ENCODE data around the gene CREG2.
"Not testable (repeated sequence)": the region's sequence is repeated elsewhere in the genome, so short reads cannot be mapped to it uniquely, and the experiment has no call there.

The CREG2 gene

GRCh38 chr2:101340141-101340551 lies 47.2 kb downstream of the CREG2 start:
- no peak for DNase-seq

- DNase-seq = no peak
These were observed 47.9 kb downstream of the CREG2 start for GRCh38 chr2:101339266-101339880.

GRCh38 chr2:101337877-101338276 lies 49.4 kb downstream of the CREG2 start:
- DNase-seq = no peak

- no peak for DNase-seq
These were observed 54.2 kb downstream of the CREG2 start for GRCh38 chr2:101332885-101333766.

- no peak for DNase-seq
These were observed 56.1 kb downstream of the CREG2 start for GRCh38 chr2:101331202-101331601.

GRCh38 chr2:101330253-101330933 lies 56.9 kb downstream of the CREG2 start:
- DNase-seq = no peak

- DNase-seq = no peak
These were observed 58.3 kb downstream of the CREG2 start for GRCh38 chr2:101329026-101329425.

- DNase-seq = no peak
These were observed 58.8 kb downstream of the CREG2 start for GRCh38 chr2:101328474-101329007.

GRCh38 chr2:101327863-101328394 lies 59.4 kb downstream of the CREG2 start:
- no peak for DNase-seq

GRCh38 chr2:101325425-101325824 lies 61.9 kb downstream of the CREG2 start:
- DNase-seq = no peak

GRCh38 chr2:101316568-101316967 lies 70.7 kb downstream of the CREG2 start:
- DNase-seq = not testable (repeated sequence)

- no peak for DNase-seq
These were observed 75.6 kb downstream of the CREG2 start for GRCh38 chr2:101311696-101312017.

GRCh38 chr2:101310834-101311695 lies 76.2 kb downstream of the CREG2 start:
- DNase-seq = no peak

- DNase-seq = no peak
These were observed 77.0 kb downstream of the CREG2 start for GRCh38 chr2:101310090-101310833.

- peak; percentile 95 for DNase-seq
These were observed 78.7 kb downstream of the CREG2 start, which contains the start of gene RNF149 for GRCh38 chr2:101308432-101309210. RNF149 (minus strand) TSS chr2:101308701; CDS start chr2:101308588, 113 bp downstream.

- peak; percentile 62 for DNase-seq
These were observed 79.3 kb downstream of the CREG2 start for GRCh38 chr2:101307950-101308431.

- DNase-seq = no peak
These were observed 79.8 kb downstream of the CREG2 start for GRCh38 chr2:101307503-101307902.

- DNase-seq = no peak
These were observed 80.9 kb downstream of the CREG2 start for GRCh38 chr2:101306410-101306809.

GRCh38 chr2:101305492-101306078 lies 81.7 kb downstream of the CREG2 start:
- DNase-seq = peak; percentile 77

- no peak for DNase-seq
These were observed 82.3 kb downstream of the CREG2 start for GRCh38 chr2:101305035-101305434.
